IPS-11a (cell line): ENCODE measurements around the gene MACROH2A1.

Experiments
- H3K4me3 ChIP-seq: one replicate; pipeline ENCODE4 v1.5.1; 2013; ENCODE audit warnings: low read depth, low read length, control low read depth

The MACROH2A1 gene

DNA sequence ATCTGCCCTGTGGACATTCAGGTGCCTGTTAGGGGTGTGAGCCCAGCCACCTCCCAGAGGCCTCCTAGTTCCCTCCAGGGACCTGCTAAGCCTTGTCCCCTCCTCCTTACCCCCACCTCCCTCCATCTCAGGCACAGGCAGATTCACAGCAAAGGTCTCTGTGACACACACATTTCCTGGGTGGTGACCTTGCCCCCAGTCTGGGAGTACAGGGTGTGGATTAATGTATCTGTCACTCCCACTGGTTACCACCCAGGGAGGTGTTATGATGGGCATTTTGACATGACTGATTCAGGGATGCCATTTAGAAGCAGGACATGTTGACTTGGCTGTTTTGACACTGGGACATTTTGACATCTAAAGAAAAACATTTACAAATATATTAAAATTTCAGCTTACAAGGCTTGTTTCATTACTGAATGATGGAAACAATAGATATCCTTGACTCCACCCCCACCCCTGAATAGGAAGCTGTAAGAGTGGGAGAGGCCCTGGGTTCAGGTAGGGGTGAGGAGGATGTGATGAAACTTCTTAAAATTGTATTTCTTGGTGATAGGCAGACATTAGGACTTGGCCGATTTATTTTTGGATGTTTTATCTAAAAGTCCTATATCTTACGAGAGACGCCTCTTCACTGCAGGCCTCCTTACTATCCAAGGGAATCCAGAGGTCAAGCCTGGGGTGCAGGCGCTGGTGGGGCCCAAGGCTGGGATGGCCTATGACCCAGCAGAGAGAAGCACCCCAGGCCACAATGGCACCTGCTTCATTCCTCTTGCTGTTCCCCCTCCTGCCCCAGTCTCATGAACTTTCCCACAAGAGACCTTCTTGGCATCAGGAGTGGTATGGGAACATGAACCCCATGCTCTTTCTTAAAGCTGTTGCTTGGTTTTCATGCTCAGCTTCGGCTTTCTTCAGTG, 101.9 kb downstream of the MACROH2A1 start:
- no peak overlapping the region for H3K4me3 ChIP-seq

DNA sequence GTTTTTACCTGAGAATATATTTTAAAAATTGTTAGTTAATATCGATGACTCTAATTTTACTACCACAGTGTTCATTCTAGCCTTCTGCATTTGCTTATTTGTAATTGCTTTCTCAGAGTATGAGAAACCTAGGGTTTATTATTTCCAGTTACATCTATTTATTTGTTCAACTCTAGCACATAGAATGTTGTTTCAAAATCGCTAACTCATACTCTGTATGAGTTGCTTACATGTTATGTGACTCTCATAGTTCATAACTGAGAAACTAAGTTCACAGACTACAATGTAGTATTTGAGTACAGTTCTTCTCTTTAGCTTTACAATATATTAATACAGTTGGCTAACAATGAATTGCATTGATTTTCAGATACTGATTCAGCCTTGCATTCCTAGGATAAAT, 103.2 kb downstream of the MACROH2A1 start:
- H3K4me3 ChIP-seq = no peak overlapping the region

DNA sequence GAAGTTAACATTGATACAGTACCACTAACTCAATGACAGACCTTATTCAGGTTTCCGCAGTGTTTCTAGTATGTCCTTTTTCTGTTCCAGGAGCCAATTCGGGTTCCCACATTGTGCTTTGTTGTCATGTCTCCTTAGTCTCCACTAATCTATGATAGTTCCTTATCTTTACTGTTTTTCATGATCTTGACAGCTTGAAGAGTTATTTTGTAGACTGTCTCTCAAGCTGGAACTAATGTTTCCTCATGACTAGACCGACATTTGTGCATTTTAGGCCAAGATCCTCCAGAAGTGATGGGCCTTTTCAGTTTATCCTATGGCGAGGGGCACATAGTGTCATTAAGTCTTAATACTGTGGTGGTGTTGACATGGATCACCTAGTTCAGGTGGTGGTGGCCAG, 104.2 kb downstream of the MACROH2A1 start:
- no peak overlapping the region for H3K4me3 ChIP-seq

DNA sequence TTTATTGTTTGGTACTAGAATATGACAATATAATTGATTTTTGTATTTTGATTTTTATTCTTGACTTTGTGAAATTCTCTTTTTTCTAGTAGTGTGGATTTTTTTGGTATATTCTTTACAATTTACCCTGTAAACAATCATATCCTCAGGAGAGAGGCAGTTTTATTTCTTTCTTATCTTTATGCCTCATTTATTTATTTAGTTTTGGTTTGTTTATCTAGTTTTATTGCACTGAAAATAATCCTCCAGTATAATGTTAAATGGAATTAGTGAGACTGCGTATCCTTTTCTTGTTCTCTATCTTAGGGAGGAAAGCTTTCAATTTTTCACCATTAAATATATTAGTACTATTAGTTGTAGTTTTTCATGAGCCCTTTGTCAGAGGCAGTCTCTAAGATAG, 109.4 kb downstream of the MACROH2A1 start:
- H3K4me3 ChIP-seq = no peak overlapping the region

DNA sequence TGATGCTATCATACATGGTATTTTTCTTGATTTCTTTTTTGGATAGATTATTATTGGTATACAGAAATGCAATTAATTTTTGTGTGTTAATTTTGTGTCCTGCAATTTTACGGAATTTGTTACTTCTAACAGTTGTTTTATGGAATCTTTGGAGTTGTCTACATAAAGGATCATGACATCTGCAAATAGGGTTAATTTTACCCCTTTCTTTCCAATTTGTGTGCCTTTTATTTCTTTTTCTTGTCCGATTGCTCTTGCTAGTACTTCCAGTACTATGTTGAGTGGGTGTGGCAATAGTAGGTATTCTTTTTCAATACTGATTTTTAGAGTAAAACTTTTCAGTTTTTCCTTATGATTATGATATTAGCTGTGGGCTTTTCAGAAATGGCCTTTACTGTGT, 111.5 kb downstream of the MACROH2A1 start:
- no peak overlapping the region for H3K4me3 ChIP-seq
